ENCODE measurements around the gene NDUFA13.
"Not testable (repeated sequence)": the region's sequence is repeated elsewhere in the genome, so short reads cannot be mapped to it uniquely, and the experiment has no call there.

Gene NDUFA13

GRCh38 chr19:19515642-19516519, at the start of gene NDUFA13:
NDUFA13 (plus strand) TSS chr19:19516225; CDS start chr19:19516239, 14 bp downstream.
- DNase-seq: peak; percentile 90

DNA sequence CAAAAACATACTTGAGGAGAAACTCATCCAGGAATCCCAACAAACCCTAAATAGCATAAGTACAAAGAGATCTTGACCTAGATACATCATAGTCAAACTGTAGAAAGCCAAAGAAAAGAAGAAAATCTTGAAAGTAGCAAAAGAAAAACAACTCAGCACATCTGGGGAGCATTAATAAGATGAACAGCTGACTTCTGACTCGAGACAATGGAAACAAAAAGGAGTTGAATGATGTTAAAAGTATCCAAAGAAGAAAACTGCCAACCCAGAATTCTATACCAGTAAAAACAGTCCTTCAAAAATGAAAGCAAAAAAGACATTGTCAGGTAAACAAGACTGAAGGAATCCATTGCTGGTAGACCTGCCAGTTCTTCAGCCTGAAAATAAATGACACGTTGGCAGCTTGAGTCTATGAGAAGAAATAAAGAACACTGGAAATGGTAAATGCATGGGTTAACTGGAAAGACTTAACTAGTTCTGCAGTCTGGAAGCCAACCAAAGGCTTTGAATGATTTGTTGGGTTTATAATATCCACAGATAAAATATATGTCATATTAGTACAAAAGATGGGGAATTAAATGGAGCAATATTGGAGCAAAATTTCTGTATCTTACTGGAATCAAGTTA, 47.5 kb upstream of the NDUFA13 start:
- DNase-seq: no peak

DNA sequence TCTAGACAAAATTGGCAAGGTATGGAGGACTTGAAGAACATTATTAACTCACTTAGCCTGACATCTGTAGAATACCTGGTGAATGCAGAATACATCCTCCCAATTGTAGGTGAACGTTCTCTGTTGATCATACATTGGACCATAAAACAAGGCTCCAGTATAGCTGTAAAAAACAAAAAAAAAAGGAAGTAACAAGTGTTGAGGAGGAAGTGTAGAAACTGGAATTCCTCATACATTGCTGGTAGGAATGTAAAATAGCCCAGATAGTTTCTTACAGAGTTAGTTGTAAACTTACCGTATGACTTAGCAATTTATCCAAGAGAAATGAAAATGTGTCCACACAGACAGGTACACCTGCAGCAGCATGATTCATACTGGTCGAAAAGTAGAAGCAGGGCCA, 45.4 kb upstream of the NDUFA13 start:
- no peak for DNase-seq

DNA sequence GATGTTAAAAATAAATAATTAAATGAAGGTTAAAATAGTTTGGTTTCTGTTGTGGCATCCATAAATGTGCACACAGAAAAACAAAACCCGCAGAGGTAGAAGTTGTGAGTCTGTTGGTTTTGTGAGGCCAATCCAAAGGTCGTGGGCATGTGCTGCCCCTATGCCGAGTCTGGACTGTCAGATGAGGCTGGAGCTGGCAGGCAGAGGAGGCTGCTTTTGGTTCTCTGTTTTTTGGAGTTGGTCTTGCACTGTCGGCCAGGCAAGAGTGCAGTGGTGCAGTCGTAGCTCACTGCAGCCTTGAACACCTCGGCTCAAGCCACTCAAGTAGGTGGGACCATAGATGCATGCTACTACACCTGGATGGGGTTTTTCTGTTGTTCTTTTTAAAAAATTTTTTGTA, 44.3 kb upstream of the NDUFA13 start:
- no peak for DNase-seq

DNA sequence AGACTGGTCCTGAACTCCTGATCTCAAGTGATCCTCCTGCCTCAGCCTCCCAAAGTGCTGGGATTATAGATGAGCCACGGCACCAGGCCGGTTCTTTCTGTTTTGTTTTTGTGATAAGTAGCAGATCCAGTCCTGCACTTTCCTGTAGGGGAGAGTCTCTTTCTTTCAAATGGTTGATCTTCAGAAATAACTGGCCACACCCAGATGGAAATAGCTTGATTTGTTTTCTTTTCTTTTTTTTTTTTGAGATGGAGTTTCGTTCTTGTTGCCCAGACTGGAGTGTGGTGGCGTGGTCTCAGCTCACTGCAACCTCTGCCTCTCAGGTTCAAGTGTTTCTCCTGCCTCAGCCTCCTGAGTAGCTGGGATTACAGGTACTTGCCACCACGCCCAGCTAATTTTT, 43.9 kb upstream of the NDUFA13 start:
- not testable (repeated sequence) for DNase-seq

DNA sequence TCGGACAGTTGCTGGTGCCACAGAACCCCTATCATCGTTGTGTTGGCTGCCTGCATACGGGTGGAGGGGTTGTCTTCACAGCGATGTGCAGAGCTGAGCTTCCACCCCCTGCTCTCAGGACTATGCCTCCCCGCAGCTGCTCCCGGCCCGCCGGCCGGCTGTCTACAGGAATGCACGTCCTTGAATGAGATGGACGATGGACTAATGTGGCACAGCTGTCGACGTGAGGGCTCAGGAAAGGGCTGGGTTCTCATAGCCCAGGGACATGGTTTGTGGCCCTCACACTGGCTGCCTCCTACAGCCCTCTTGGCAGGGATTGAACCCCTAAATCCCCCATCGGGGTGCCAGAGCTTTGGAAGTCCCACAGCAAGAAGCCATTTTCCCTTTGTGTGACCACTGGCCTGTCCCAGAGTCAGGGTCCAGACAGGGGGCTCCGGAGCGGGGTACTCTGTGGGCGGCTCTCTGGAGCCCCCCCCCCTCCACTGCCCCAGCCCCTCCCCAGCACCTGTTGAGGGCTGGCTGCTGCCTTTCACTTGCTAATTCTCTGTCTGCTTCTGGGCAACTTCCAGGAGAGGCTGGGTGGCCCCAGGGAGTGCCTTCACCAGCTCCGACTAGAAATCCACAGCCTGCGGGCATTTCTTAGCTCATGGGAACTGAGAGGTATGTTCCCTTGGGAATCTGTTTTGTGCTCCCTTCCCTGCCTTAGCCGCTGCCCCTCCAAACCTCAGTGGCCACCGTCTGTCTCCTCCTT, 40.8 kb upstream of the NDUFA13 start:
- no peak for DNase-seq

DNA sequence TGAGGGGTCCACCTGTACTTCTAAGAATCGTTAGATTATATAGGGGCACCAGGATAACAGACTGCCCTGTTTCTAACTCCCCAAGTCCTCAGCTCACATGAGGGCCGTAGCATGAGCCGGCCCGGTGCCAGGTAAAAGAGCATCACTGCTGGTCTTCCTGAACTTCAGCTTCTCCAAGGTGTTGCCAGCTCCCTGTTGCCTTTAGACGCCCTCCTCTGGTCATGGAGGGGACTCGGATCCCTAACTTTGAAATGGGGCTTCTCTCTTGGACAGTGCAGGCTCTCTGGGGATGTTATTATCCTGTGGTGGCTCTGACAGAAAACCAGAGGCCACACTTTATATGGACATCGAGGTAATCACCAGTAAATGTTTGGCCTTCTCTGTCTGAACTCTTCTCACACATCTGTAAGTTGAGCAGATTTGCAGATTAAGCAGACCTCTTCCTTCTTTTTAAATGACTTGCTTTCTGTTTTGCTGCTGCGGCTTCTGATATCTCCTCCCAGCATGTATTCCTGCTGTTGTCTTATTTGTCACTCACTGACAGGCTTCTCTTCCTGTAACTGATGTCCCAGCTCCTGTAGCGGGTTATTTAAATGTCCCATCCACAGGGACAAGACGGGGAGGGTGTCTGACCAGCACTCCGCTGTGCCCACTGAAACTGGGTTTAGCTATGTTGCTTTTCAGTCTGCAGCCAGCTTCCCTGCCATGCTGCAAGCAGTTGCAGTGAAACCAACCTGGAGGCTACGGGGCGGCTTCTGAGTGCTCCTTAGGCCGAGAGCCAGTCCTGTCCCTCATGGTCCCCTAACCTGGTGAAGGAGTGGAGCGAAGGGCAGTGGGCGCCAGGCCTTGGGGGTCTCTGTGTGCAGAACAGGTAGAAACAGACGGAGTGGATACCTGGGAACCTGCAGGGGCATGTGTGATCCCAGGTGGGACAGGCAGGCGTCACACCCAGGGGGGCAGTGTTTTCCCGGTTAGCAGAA, 39.9 kb upstream of the NDUFA13 start:
- no peak for DNase-seq

GRCh38 chr19:19477705-19478383, 38.2 kb upstream of the NDUFA13 start:
- no peak for DNase-seq

GRCh38 chr19:19480688-19481087, 35.3 kb upstream of the NDUFA13 start:
- DNase-seq: no peak

- DNase-seq: no peak
Observed at GRCh38 chr19:19482809-19483596, 33.0 kb upstream of the NDUFA13 start.

- no peak for DNase-seq
Observed at GRCh38 chr19:19485161-19485997, 30.6 kb upstream of the NDUFA13 start.

DNA sequence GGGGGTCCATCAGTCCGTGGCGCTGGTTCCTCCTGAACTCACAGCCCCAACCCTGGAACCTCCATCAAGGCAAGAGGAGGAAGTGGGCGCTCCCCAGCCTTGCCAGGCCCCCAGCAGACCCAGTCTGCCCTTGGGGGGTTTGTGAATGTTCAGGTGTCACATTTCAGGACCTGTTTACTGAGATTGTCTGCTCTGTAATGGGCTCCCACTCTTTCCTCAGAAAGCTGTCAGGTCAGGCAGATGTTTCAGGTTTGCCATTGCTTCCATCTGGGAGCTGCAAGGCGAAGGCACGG, 30.1 kb upstream of the NDUFA13 start:
- DNase-seq: no peak

GRCh38 chr19:19486343-19487076, 29.5 kb upstream of the NDUFA13 start:
- no peak for DNase-seq

GRCh38 chr19:19487077-19487949, 28.7 kb upstream of the NDUFA13 start:
- DNase-seq: no peak

- no peak for DNase-seq
Observed at GRCh38 chr19:19487950-19488874, 27.8 kb upstream of the NDUFA13 start.

GRCh38 chr19:19488875-19489690, 26.9 kb upstream of the NDUFA13 start:
- peak; percentile 90 for DNase-seq
